LNCaP clone FGC (cell line): Measurements from ENCODE around the gene AKAP11.

Experiments
- DNase-seq: peaks from one replicate; pipeline ENCODE4 v3.0.0-alpha.2; 2011; ENCODE audit warnings: low read depth
- H3K4me3 ChIP-seq: 2 replicates; pipeline ENCODE4 v1.5.1; 2011; ENCODE audit warnings: mild to moderate bottlenecking, low read depth, low read length, control low read depth
- TF ChIP-seq, protein P1 (sequence below): IDR thresholded peaks from 2 replicates; pipeline ENCODE4 v1.5.1; 2012; ENCODE audit warnings: mild to moderate bottlenecking; ENCODE audit not compliant: control insufficient read depth, insufficient read depth; ENCODE audit errors: extremely low read depth

The AKAP11 gene

DNA sequence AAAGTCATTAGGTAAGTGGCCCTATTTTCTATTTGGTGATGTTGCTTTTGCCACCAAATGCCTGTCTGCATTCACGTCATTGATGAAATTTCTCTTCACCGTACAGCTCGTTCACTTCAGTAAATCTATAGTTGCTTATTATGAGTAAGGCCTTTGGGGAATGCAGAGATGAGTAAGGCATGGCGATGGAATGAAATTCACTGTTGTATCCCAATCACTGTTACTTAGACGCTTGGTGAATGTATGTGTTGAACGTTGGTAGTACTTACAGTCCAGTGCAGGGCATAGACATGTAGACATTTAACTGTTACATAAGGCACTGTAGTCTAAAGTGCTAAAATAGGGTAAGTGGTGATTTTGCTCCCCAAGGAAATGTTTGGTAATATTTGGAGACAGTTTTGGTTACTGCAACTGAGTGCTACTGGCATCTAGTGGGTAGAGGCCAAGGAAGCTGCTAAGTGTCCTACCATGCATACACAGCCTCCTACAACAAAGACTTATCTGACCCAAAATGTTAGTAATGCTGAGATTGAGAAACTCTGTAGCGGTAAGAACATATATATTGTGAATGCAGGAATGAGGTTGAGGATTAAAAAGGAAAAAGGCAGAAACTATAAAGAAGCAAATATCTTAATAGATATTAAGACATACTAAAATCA lies 5.8 kb downstream of the AKAP11 start:
- no peak for DNase-seq
- TF ChIP-seq, protein P1, sequence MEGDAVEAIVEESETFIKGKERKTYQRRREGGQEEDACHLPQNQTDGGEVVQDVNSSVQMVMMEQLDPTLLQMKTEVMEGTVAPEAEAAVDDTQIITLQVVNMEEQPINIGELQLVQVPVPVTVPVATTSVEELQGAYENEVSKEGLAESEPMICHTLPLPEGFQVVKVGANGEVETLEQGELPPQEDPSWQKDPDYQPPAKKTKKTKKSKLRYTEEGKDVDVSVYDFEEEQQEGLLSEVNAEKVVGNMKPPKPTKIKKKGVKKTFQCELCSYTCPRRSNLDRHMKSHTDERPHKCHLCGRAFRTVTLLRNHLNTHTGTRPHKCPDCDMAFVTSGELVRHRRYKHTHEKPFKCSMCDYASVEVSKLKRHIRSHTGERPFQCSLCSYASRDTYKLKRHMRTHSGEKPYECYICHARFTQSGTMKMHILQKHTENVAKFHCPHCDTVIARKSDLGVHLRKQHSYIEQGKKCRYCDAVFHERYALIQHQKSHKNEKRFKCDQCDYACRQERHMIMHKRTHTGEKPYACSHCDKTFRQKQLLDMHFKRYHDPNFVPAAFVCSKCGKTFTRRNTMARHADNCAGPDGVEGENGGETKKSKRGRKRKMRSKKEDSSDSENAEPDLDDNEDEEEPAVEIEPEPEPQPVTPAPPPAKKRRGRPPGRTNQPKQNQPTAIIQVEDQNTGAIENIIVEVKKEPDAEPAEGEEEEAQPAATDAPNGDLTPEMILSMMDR: no peak
- H3K4me3 ChIP-seq: no peak overlapping the region

DNA sequence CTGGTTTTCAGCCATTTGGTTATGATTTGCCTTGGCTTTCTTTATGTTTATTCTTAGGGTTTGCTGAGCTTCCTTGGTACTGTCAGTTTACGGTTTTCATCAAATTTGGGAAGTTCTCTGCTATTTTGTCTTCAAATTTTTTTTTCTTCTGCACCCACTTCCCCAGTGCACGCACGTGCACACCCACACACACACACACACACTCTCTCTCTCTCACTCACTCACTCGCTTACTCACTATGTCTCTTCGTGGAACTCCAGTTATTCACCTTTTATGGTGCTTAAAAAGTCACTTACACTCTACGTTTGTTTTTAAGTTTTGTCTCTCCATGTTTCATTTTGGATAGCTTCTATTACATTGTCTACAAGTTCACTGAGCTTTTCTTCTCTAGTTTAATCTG lies 7.1 kb downstream of the AKAP11 start:
- no peak for DNase-seq
- TF ChIP-seq, protein P1: no peak
- no peak overlapping the region for H3K4me3 ChIP-seq

GRCh38 chr13:42279986-42280385 lies 8.0 kb downstream of the AKAP11 start:
- TF ChIP-seq, protein P1: no peak
- DNase-seq: no peak
- H3K4me3 ChIP-seq: no peak overlapping the region

- TF ChIP-seq, protein P1: no peak
- no peak for DNase-seq
- H3K4me3 ChIP-seq: no peak overlapping the region
Observed at GRCh38 chr13:42280537-42280936, 8.6 kb downstream of the AKAP11 start.

DNA sequence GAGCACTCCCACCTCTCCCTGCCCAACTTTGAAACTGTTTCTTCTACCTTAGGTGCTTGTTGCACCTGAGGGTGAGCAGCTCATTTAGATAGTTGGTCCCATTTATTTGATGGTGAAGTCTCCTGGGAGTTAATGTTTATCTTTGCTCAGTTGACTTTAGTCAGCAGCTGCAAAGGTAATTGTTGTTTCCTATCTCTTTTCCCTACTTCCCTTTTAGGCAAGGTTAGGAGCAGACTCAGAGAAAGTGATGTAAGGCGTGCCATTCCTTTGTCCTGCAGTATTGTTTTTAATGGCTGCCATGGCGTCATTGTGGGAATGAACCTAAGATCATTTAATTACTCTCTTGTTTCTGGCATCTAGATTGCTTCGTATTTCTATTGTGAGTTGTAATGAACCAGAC lies 11.6 kb downstream of the AKAP11 start:
- H3K4me3 ChIP-seq: no peak overlapping the region
- TF ChIP-seq, protein P1: no peak
- DNase-seq: no peak

DNA sequence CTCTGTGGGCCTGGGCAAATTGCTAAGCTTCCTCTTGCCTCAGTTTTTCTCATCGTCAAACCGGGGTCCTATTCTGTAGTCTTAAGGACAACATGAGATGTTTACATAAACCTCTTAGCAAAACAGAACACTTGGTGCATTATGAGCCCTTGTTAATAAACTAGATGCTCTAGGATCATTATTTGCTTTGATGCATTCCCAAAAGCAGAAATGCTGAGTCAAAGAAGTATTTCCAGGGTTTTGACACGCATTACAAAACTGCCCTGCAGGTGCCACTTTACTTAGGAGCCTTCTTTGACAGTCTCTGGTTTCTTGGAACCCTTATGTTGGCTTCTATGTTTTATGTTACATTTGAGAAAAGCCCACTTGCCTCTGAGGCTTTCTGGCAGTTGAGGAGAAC lies 12.1 kb downstream of the AKAP11 start:
- TF ChIP-seq, protein P1: no peak
- no peak overlapping the region for H3K4me3 ChIP-seq
- DNase-seq: peak; percentile 60

- DNase-seq: no peak
- TF ChIP-seq, protein P1: no peak
- H3K4me3 ChIP-seq: no peak overlapping the region
Observed at GRCh38 chr13:42298392-42298791, 26.4 kb downstream of the AKAP11 start.
